NCI-H82 treated with DMSO at 0.1 percent for 48 hours (cell line): ENCODE results near the gene INTS15.

Experiments used
- DNase-seq: peaks from one replicate; lab custom pipeline; 2025; ENCODE audit not compliant: unreplicated experiment; lab: John Stamatoyannopoulos, UW

INTS15 gene

DNA sequence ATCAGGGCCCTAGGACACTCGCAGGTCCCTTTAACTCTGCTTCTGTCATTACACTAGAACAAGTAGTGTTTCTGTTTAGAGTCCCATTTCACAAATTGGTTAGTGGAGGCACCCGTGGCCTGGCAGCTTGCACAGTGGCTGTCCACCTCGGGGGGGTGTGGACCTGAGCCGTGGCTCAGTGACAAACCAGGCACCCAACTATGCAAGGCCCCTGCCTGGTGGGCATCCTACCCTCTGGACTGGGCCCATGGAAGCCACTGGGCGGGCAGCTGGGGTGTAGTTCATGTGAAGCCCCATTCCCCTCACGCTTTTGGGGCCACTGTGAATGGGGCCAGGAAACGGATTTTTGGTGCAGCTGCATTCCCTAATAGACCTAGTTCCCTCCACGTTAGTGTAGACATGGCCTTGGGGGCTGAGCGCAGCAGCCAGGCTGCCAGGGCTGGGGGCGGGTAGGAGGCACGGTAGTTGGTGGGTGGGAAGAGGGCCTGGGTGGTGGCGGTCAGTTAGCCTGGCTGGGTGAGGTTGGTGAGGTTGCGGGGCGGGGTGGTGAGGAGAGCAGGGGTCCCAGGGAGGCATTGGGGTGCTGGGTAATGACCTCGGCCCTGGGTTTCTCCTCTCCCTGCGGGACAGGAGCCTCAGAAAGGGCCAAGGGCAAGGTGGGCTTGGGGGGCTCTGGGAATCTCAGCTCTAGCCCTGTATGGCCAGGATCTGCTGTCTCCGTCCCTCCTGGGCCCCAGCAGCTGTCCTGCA lies 66.0 kb downstream of the INTS15 start:
- no peak for DNase-seq

DNA sequence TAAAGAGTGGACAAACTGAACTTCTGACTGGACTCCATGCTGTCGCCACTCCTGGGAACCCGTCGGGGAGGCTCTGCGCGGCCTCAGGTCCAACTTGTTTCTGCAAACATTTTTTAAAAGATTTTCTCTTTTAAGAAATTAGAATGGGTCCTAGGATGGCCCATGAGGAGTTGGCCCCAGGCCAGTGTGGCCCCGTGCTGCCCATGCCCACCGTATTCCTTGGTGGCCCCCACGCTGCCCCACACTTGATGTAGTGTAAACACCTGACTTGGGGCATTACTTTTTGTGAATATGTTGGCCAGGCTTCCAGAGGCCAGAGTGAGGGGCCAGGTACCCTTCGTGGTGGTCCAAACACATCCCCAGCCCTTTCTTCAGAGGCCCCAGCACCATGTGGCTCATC lies 66.6 kb downstream of the INTS15 start:
- no peak for DNase-seq
